NCI-H460 (cell line): Measurements from ENCODE around the gene MCRIP2. TPM values are rescaled to one million over a fixed set of nuclear protein-coding genes. Genes with fewer than 3 reads are reported as not detected.

ENCODE experiments used
- DNase-seq: peaks from one replicate; pipeline ENCODE4 v3.0.0-alpha.2; 2016; ENCODE audit warnings: low read depth; ENCODE audit errors: extremely low read depth
- total RNA-seq: library from RNA; depleted of rRNA; stranded (reverse); fragments of >200 nt; shearing (Covaris generic); gene quantifications from 2 replicates; pipeline ENCODE4 v1.2.3, GENCODE V29; 2014

MCRIP2 gene
- total RNA-seq, 1 experiment from 2014 or later: 60.2 TPM

DNA sequence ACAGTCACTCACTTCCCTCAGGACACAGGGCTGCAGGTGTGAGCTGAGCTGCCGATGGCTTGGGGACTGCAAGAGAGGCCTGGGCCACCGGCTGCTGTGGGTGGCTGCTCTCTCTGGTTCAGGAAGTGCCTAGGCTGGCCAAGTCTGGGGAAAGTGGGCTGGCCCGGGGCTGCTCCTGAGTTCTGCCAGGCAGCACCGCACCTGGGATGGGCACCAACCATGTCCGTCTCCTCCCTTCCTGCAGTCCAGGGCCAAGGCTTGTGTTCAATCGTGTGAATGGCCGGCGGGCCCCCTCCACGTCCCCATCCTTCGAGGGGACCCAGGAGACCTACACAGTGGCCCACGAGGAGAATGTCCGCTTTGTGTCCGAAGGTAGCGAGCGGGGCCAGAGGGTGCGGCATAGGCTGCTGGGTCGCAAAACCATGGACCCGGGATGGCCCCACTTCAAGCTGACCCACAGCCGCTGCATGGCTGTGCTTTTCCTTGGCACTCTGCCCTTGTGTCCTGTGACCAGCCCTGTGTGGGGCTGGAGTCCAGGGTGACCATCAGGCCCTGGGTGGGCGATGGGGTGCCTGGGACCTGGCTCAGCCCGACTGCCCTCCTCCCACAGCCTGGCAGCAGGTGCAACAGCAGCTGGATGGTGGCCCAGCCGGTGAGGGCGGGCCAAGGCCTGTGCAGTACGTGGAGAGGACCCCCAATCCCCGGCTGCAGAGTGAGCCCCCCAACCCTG lies 5.7 kb downstream of the MCRIP2 start:
- DNase-seq: no peak

- DNase-seq: no peak
Measured at GRCh38 chr16:648071-648780, 6.6 kb downstream of the MCRIP2 start.

- peak; percentile 89 for DNase-seq
Measured at GRCh38 chr16:648781-649589, 7.4 kb downstream of the MCRIP2 start, which contains the start of gene WDR90. TSS of gene WDR90 (plus strand) at chr16:649365. CDS start at chr16:649417, 52 bp downstream.

- DNase-seq: no peak
Measured at GRCh38 chr16:649631-650030, 8.0 kb downstream of the MCRIP2 start.

- no peak for DNase-seq
Measured at GRCh38 chr16:651844-652243, 10.2 kb downstream of the MCRIP2 start.

DNA sequence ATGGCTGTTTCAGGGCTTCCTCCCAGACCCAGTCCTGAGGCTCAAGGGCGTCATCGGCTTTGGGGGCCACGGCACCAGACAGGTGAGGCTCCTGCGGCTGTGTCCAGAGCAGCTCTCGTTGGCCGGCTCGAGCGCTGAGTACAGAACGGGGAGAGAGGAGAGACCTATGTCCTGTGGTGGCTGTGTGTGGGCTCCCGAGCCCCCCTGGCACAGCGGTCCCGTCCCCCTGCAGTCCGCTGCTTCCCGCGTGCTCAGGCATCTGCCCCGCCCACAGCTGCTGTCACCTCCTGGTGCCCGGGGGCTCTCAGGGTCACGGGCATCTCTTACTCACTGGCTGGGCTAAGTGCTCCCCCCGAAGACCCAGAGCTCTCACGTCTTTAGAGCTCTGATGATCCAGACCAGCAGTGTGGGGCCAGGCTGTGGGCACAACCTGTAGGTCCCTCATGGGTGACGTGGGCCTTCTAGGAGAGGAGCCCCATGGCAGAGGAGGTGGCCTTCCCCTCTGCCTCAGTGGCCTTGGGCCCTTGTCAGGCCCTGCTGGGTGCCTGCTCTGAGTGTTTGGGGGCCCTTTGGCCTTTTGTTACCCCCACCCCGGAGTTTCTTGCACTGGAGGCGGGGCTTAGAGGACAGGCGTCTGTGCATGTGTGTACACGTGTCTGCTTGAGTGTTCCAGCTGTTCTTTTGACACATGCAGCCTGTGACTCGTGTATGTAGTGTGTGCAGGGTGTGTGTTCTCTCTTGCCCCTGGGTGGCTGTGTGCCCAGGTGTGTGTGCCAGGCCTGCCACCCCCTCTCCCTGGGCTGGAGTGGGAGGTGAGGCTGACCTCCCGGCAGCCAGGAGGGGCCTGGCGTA lies 11.1 kb downstream of the MCRIP2 start:
- DNase-seq: no peak

- DNase-seq: no peak
Measured at GRCh38 chr16:654034-654433, 12.4 kb downstream of the MCRIP2 start.

DNA sequence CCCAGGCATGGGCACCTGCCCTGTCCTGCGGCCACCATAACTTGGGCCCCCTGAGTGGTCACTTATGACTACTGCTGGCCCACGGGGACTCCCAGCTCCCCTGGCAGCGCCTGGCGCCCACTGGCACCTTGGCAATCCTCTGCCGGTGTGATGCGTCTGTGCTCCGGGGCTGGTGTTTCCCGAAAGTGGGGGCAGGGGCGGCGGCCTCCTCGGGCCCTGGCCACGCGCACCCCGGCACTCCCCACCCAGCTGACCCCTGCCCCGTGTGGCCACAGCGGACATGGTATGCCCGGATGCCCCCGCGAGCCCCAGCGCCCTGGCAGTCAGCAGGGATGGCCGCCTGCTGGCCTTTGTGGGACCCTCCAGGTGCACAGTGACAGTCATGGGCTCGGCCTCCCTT lies 15.9 kb downstream of the MCRIP2 start:
- no peak for DNase-seq

DNA sequence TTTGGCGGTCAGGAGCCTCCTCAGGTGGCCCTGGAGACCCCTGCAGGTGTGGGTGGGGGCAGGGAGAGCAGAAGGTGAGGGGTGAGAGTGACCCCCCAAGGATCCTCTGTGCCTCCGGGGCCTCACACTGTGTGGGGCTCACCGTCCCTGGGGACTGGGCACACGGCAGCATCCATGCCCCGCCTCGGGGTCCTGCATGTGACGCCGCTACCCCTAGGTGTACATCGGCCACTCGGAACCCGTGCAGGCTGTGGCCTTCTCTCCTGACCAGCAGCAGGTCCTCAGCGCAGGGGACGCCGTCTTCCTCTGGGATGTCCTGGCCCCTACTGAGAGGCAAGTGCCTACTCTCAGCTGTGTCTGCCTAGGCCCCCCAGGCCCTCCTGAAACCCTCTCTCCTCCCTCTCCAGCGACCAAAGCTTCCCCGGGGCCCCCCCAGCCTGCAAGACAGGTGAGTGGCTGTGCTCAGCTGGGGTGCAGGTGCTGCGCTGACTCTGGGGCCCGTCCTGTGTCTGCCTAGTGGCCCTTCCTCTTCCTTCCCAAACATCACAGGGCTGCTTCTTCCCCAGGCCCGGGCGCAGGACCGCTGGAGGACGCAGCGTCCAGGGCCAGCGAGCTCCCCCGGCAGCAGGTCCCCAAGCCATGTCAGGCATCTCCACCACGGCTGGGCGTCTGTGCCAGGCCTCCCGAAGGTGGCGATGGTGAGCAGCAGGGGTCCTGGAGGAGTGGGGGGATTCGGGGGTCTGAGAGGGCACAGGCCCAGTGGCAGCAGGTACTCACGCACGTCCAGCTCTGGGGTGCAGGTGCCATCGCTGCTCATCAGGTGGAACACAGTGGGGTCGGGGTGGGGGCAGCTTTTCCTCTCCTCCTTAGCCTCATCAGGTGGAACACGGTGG lies 17.3 kb downstream of the MCRIP2 start:
- DNase-seq: no peak

DNA sequence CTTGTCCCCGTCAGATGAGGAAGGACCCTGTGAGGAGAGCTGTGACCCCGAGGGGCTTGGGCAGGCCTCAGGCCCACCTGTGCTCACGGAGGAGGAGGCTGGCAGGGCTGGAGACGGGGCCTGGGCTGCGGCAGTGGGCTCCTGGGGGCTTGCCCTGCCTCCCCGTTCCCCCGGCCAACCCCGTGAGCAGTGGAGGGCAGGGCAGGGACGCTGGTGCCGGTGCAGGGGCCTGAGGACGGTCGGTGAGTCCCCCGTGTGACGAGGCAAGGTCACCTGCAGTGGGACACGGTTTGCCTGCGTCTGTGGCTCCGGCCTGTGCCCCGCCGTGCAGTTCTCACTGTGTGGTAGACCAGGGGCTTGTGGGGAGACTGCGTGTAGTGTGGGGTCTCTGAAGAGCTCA lies 18.0 kb downstream of the MCRIP2 start:
- no peak for DNase-seq

- DNase-seq: no peak
Measured at GRCh38 chr16:660132-660458, 18.5 kb downstream of the MCRIP2 start.

DNA sequence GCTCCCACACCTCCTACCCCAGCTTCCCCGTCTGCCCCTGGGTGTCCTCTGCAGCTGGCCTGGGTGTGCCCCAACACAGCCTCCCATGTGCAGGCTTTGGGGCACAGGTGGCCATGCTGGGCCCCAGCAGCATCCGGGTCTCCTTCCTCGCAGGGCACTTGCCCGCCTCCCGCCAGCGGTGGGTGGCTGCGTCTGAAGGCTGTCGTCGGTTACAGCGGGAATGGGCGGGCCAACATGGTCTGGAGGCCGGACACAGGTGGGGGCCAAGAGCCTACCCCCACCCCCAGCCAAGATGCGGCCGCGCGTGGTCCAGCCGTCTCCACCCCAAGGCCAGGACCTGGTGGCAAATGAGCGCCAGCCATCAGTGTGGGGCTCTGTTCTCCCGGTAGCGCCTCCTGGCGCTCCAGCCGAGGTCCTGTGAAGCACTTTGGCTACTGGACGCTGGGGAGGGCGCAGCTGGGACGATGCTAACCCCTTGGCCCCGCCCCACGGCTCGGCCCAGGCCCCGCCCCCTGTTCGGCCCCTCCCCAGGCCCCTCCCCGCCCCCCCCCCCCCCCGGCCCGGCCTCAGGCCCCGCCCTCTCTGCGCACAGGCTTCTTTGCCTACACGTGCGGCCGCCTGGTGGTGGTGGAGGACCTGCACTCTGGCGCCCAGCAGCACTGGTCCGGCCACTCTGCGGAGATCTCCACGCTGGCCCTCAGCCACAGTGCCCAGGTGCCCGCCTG lies 19.0 kb downstream of the MCRIP2 start:
- peak; percentile 90 for DNase-seq

DNA sequence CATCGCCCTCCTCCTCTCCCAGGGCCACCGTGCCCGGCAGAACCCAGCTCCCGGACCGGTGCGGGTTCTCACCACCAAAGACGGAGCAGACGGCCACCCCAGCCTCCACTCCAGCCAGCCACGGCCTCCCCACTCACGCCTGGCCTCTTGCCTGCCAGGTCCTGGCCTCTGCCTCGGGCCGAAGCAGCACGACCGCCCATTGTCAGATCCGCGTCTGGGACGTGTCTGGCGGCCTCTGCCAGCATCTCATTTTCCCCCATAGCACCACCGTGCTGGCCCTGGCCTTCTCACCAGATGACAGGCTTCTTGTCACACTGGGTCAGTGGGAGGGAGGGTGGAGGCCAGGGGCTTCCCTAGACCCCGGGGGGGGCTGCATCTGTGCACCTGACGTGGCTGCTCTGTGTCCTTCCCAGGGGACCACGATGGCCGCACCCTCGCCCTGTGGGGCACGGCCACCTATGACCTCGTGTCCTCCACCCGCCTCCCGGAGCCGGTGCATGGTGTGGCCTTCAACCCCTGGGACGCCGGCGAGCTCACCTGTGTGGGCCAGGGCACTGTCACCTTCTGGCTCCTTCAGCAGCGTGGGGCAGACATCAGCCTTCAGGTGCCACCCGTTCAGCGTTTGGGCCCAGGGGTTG lies 19.7 kb downstream of the MCRIP2 start:
- DNase-seq: no peak

GRCh38 chr16:662095-662494 lies 20.5 kb downstream of the MCRIP2 start:
- DNase-seq: no peak

GRCh38 chr16:662597-662996 lies 21.0 kb downstream of the MCRIP2 start:
- no peak for DNase-seq

GRCh38 chr16:666572-666971 lies 24.9 kb downstream of the MCRIP2 start:
- no peak for DNase-seq

DNA sequence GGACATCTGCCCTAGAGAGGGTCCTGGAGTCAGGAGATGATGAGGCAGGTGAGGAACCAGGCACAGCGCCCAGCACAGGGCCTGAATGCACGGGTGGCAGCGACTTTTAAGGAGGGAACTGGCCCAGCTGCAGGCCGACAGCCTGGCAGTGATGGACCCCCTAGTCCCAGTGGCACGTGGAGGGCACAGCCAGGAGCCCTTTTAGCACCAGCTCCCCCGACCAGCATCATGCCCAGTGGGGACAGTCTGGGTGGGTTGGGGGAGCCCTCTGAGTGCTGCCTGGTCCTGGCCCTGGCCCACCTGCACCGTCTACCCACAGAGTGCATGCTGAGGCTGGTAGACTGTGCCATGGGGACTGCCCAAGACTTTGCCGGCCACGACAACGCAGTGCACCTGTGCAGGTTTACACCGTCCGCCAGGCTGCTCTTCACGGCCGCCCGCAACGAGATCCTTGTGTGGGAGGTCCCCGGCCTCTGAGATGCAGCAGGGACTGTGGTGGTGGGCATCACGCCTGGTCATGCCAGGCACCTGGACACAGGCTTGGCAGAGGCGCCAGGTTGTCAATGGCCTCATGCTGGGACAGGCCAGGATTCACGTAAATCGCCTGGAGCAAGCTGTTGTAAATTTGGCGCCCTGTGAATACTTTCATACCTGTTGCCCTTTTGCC lies 25.6 kb downstream of the MCRIP2 start:
- DNase-seq: no peak
